PC-3 (cell line): ENCODE data around the gene C11orf21. TPM values are rescaled to one million over a fixed set of nuclear protein-coding genes. Genes with fewer than 3 reads are reported as not detected.

Source experiments
- ATAC-seq: fragments of 200-7000 bp; cut with Tn5 transposase; 2 replicates; pipeline ENCODE4 v1.9.1; 2020; ENCODE audit warnings: mild to moderate bottlenecking, moderate library complexity
- BruUV-seq: library from RNA; stranded (reverse); fragments of 400-500 nt; replicated peaks from 2 replicates; lab custom pipeline; 2021; lab: Mats Ljungman, UMichigan
- CTCF ChIA-PET: fragments of 300-600 bp; sonication (Branson Sonifier 250); formaldehyde crosslinking; loops from one replicate; lab custom pipeline; 2022; ENCODE audit warnings: antibody characterized with exemption; lab: Charles Lee
- POLR2A ChIA-PET: fragments of 300-600 bp; sonication (Branson Sonifier 250); formaldehyde crosslinking; loops from one replicate; lab custom pipeline; 2022; ENCODE audit warnings: antibody characterized with exemption; ENCODE audit not compliant: unreplicated experiment; lab: Charles Lee
- DNase-seq: peaks from one replicate; pipeline ENCODE4 v3.0.0-alpha.2; 2015
- H2AFZ ChIP-seq: fragments of 300-600 bp; sonication (generic); 2 replicates; pipeline ENCODE4 v1.6.0; 2016; ENCODE audit warnings: antibody characterized with exemption, low read length
- H3F3A ChIP-seq: fragments of 300-600 bp; sonication (generic); one replicate; pipeline ENCODE4 v1.6.0; 2017; ENCODE audit warnings: antibody characterized with exemption, low read length, control low read depth, mild to moderate bottlenecking; ENCODE audit not compliant: unreplicated experiment
- H3K27ac ChIP-seq: fragments of 300-600 bp; sonication (generic); 2 replicates; pipeline ENCODE4 v1.5.1; 2016; ENCODE audit warnings: mild to moderate bottlenecking, low read length
- H3K27me3 ChIP-seq: fragments of 300-600 bp; sonication (generic); 2 replicates; pipeline ENCODE4 v1.6.1; 2016; ENCODE audit warnings: low read length, mixed read lengths
- H3K36me3 ChIP-seq: fragments of 300-600 bp; sonication (generic); 2 replicates; pipeline ENCODE4 v1.6.1; 2016; ENCODE audit warnings: low read depth, mixed run types, low read length, mixed read lengths
- H3K4me1 ChIP-seq: fragments of 300-600 bp; sonication (generic); 2 replicates; pipeline ENCODE4 v1.5.1; 2016; ENCODE audit warnings: low read length; ENCODE audit not compliant: insufficient read depth
- H3K4me2 ChIP-seq: fragments of 300-600 bp; sonication (generic); 2 replicates; pipeline ENCODE4 v1.6.0; 2016; ENCODE audit warnings: low read length
- H3K4me3 ChIP-seq: fragments of 300-600 bp; sonication (generic); 2 replicates; pipeline ENCODE4 v1.5.1; 2016; ENCODE audit warnings: mild to moderate bottlenecking, low read length, mixed read lengths
- H3K79me2 ChIP-seq: fragments of 300-600 bp; sonication (generic); 2 replicates; pipeline ENCODE4 v1.6.1; 2017; ENCODE audit warnings: low read length, mixed read lengths
- H3K9ac ChIP-seq: fragments of 300-600 bp; sonication (generic); 2 replicates; pipeline ENCODE4 v1.6.0; 2016; ENCODE audit warnings: mild to moderate bottlenecking, low read length
- H3K9me2 ChIP-seq: fragments of 300-600 bp; sonication (generic); replicated peaks from 2 replicates; pipeline ENCODE4 v1.6.1; 2016; ENCODE audit warnings: mixed run types, low read length, mixed read lengths
- H3K9me3 ChIP-seq: fragments of 300-600 bp; sonication (generic); 2 replicates; pipeline ENCODE4 v1.6.1; 2016; ENCODE audit warnings: low read length, mixed read lengths
- H4K20me1 ChIP-seq: fragments of 300-600 bp; sonication (generic); 2 replicates; pipeline ENCODE4 v1.6.1; 2016; ENCODE audit warnings: low read length, mixed read lengths
- CTCF ChIP-seq: fragments of 300-600 bp; sonication (generic); conservative IDR thresholded peaks from 2 replicates; pipeline ENCODE4 v1.5.1; 2017; ENCODE audit warnings: antibody characterized with exemption, low read depth, mild to moderate bottlenecking, low read length
- EZH2 ChIP-seq: fragments of 300-600 bp; sonication (generic); IDR thresholded peaks from one replicate; pipeline ENCODE4 v1.6.1; 2017; ENCODE audit warnings: antibody characterized with exemption, mild to moderate bottlenecking, low read length; ENCODE audit not compliant: unreplicated experiment
- EZH2phosphoT487 ChIP-seq: fragments of 300-600 bp; sonication (generic); IDR thresholded peaks from 2 replicates; pipeline ENCODE4 v1.6.1; 2018; ENCODE audit warnings: mild to moderate bottlenecking, antibody characterized with exemption, low read length, borderline replicate concordance
- intact Hi-C: fragments of 100-400 bp; cut with micrococcal nuclease; formaldehyde crosslinking; loops from 2 replicates; pipeline ENCODE4 v1.9.0; 2023
- total RNA-seq: library from RNA; depleted of rRNA; stranded (reverse); fragments of >200 nt; gene quantifications from 2 replicates; pipeline ENCODE4 v1.2.3, GENCODE V29; 2014

C11orf21 gene
- total RNA-seq, 1 experiment from 2014 or later = not detected

GRCh38 chr11:2261436-2262230 lies 40.1 kb downstream of the C11orf21 start:
- no peak for DNase-seq
- H3K9ac ChIP-seq = no peak overlapping the region
- H2AFZ ChIP-seq = no peak overlapping the region
- no peaks in the 10 kb centered on the region for H3K9me2 ChIP-seq
- H3F3A ChIP-seq = no peaks in the 10 kb centered on the region
- H3K27ac ChIP-seq = no peak overlapping the region
- H3K4me3 ChIP-seq = no peak overlapping the region
- H3K36me3 ChIP-seq = no peaks in the 10 kb centered on the region
- no peaks in the 10 kb centered on the region for H3K9me3 ChIP-seq
- ChIA-PET CTCF (no interaction called here), POLR2A (no interaction called here)
- H3K4me1 ChIP-seq = peaks cover 8% of the 10 kb centered on the region
- no peak for ATAC-seq
- H3K79me2 ChIP-seq = no peaks in the 10 kb centered on the region
- no peaks in the 10 kb centered on the region for H4K20me1 ChIP-seq
- intact Hi-C loops = no loop called here
- no peaks in the 10 kb centered on the region for H3K27me3 ChIP-seq
- TF ChIP-seq EZH2phosphoT487 (no peak), EZH2 (no peak), CTCF (no peak)
- BruUV-seq = no TSS peak
- no peak overlapping the region for H3K4me2 ChIP-seq

GRCh38 chr11:2260491-2261364 lies 41.0 kb downstream of the C11orf21 start:
- POLR2A ChIA-PET = no interaction called here
- Histone ChIP-seq H3K27ac (no peak overlapping the region), H3K79me2 (no peaks in the 10 kb centered on the region), H3K4me3 (no peak overlapping the region), H2AFZ (no peak overlapping the region), H4K20me1 (no peaks in the 10 kb centered on the region), H3K4me2 (no peak overlapping the region), H3K4me1 (peaks cover 16% of the 10 kb centered on the region), H3K9me3 (no peaks in the 10 kb centered on the region), H3K36me3 (no peaks in the 10 kb centered on the region), H3K27me3 (no peaks in the 10 kb centered on the region), H3F3A (no peaks in the 10 kb centered on the region), H3K9me2 (no peaks in the 10 kb centered on the region), H3K9ac (no peak overlapping the region)
- CTCF ChIA-PET = no interaction called here
- intact Hi-C loops = no loop called here
- no TSS peak for BruUV-seq
- DNase-seq (no peak), ATAC-seq (no peak)
- TF ChIP-seq EZH2 = no peak
- no peak for TF ChIP-seq CTCF
